Dedifferentiated amniotic fluid mesenchymal stem cell (primary cell): ENCODE measurements around the gene FHOD3.

ENCODE experiments used
- DNase-seq: peaks from one replicate; pipeline ENCODE4 v3.0.0-alpha.2; 2016; ENCODE audit errors: extremely low spot score

FHOD3 gene

GRCh38 chr18:36665952-36666351 lies 368.4 kb downstream of the FHOD3 start:
- no peak for DNase-seq

- no peak for DNase-seq
Observed at GRCh38 chr18:36667811-36668210, 370.3 kb downstream of the FHOD3 start.

GRCh38 chr18:36668349-36668748 lies 370.8 kb downstream of the FHOD3 start:
- no peak for DNase-seq

GRCh38 chr18:36672437-36673344 lies 375.2 kb downstream of the FHOD3 start:
- peak; percentile 74 for DNase-seq

GRCh38 chr18:36673452-36673851 lies 375.9 kb downstream of the FHOD3 start:
- no peak for DNase-seq

GRCh38 chr18:36675076-36675475 lies 377.6 kb downstream of the FHOD3 start:
- DNase-seq: no peak

GRCh38 chr18:36675542-36675941 lies 378.0 kb downstream of the FHOD3 start:
- no peak for DNase-seq

GRCh38 chr18:36676629-36677028 lies 379.1 kb downstream of the FHOD3 start:
- no peak for DNase-seq

- DNase-seq: no peak
Observed at GRCh38 chr18:36680042-36680441, 382.5 kb downstream of the FHOD3 start.

- no peak for DNase-seq
Observed at GRCh38 chr18:36685580-36685979, 388.1 kb downstream of the FHOD3 start.

GRCh38 chr18:36688020-36688965 lies 390.8 kb downstream of the FHOD3 start:
- peak; percentile 68 for DNase-seq

GRCh38 chr18:36692371-36692770 lies 394.9 kb downstream of the FHOD3 start:
- DNase-seq: peak; percentile 92

- DNase-seq: no peak
Observed at GRCh38 chr18:36692921-36693332, 395.4 kb downstream of the FHOD3 start.

- DNase-seq: no peak
Observed at GRCh38 chr18:36693931-36694620, 396.6 kb downstream of the FHOD3 start.

GRCh38 chr18:36695806-36696205 lies 398.3 kb downstream of the FHOD3 start:
- DNase-seq: no peak

GRCh38 chr18:36697905-36698304 lies 400.4 kb downstream of the FHOD3 start:
- peak; percentile 85 for DNase-seq

GRCh38 chr18:36700955-36701354 lies 403.4 kb downstream of the FHOD3 start:
- no peak for DNase-seq

- DNase-seq: no peak
Observed at GRCh38 chr18:36702401-36703013, 405.0 kb downstream of the FHOD3 start.

- DNase-seq: no peak
Observed at GRCh38 chr18:36704156-36704555, 406.6 kb downstream of the FHOD3 start.

- DNase-seq: no peak
Observed at GRCh38 chr18:36706134-36706881, 408.8 kb downstream of the FHOD3 start.

- DNase-seq: no peak
Observed at GRCh38 chr18:36708366-36708765, 410.9 kb downstream of the FHOD3 start.
